HL-60 (cell line): ENCODE measurements around the gene PPP1R12C.

ENCODE experiments used
- CTCF ChIP-seq: IDR thresholded peaks from one replicate; pipeline ENCODE4 v1.5.1; 2011; ENCODE audit warnings: low read length, control low read depth, inconsistent platforms; ENCODE audit not compliant: insufficient read depth
- GABPA ChIP-seq: IDR thresholded peaks from 2 replicates; pipeline ENCODE4 v1.6.1; 2012; ENCODE audit warnings: low read depth
- POLR2AphosphoS5 ChIP-seq: IDR thresholded peaks from 2 replicates; pipeline ENCODE4 v1.6.1; 2012; ENCODE audit warnings: low read depth
- REST ChIP-seq: IDR thresholded peaks from 2 replicates; pipeline ENCODE4 v1.6.1; 2012; ENCODE audit warnings: low read depth; ENCODE audit not compliant: insufficient replicate concordance

- TF ChIP-seq REST (no peak), GABPA (no peak), CTCF (no peak), POLR2AphosphoS5 (no peak)
Measured at GRCh38 chr19:55089342-55089944, 28.0 kb downstream of the PPP1R12C start.
